Skin of body (tissue), 2 donors: ENCODE results near the gene BNIP5. TPM values are rescaled to one million over a fixed set of nuclear protein-coding genes. Genes with fewer than 3 reads are reported as not detected.
"Not testable (repeated sequence)": the region's sequence is repeated elsewhere in the genome, so short reads cannot be mapped to it uniquely, and the experiment has no call there.

Experiments
- DNase-seq: peaks from one replicate; lab custom pipeline; 2025; lab: John Stamatoyannopoulos, UW
- total RNA-seq: library from RNA; depleted of rRNA; stranded (reverse); fragments of >200 nt; gene quantifications from one replicate; pipeline ENCODE4 v1.2.3, GENCODE V29; 2014

BNIP5 gene
- total RNA-seq, 1 donor from 2014 or later = 0.10 TPM

GRCh38 chr6:36343109-36343680, 6.5 kb upstream of the BNIP5 start:
- no peak for DNase-seq

- peak; percentile 39 for DNase-seq
Observed at GRCh38 chr6:36340618-36341454, 4.1 kb upstream of the BNIP5 start.

- DNase-seq = no peak
Observed at GRCh38 chr6:36340306-36340617, 3.6 kb upstream of the BNIP5 start.

- no peak for DNase-seq
Observed at GRCh38 chr6:36339146-36339545, 2.5 kb upstream of the BNIP5 start.

- not testable (repeated sequence) for DNase-seq
Observed at GRCh38 chr6:36338223-36338622, 1.5 kb upstream of the BNIP5 start.

- no peak for DNase-seq
Observed at GRCh38 chr6:36337814-36338213, 1.1 kb upstream of the BNIP5 start.

GRCh38 chr6:36336208-36336710, 429 bp downstream of the BNIP5 start:
- no peak for DNase-seq

GRCh38 chr6:36335465-36336207, 1.1 kb downstream of the BNIP5 start:
- DNase-seq = no peak

GRCh38 chr6:36334832-36335459, 1.7 kb downstream of the BNIP5 start:
- DNase-seq = no peak

- DNase-seq = peak; percentile 25
Observed at GRCh38 chr6:36333931-36334725, 2.6 kb downstream of the BNIP5 start.

GRCh38 chr6:36333171-36333895, 3.4 kb downstream of the BNIP5 start:
- DNase-seq = no peak

GRCh38 chr6:36331381-36331780, 5.3 kb downstream of the BNIP5 start:
- no peak for DNase-seq

- DNase-seq = no peak
Observed at GRCh38 chr6:36330366-36330765, 6.3 kb downstream of the BNIP5 start.

GRCh38 chr6:36329798-36330291, 6.8 kb downstream of the BNIP5 start:
- no peak for DNase-seq

- DNase-seq = no peak
Observed at GRCh38 chr6:36328600-36328999, 8.1 kb downstream of the BNIP5 start.

- no peak for DNase-seq
Observed at GRCh38 chr6:36327919-36328236, 8.8 kb downstream of the BNIP5 start.

GRCh38 chr6:36327226-36327918, 9.3 kb downstream of the BNIP5 start:
- no peak for DNase-seq

GRCh38 chr6:36326356-36326995, 10.2 kb downstream of the BNIP5 start:
- DNase-seq = no peak

- no peak for DNase-seq
Observed at GRCh38 chr6:36324715-36325114, 12.0 kb downstream of the BNIP5 start.
